GM12801 (cell line): ENCODE data around the gene MTMR6.

Experiments used
- CTCF ChIP-seq: IDR thresholded peaks from one replicate; pipeline ENCODE4 v1.5.1; 2011; ENCODE audit warnings: control low read depth; ENCODE audit not compliant: insufficient read length; ENCODE audit errors: extremely low read depth

The MTMR6 gene

GRCh38 chr13:25217023-25217885 is 70.0 kb downstream of the MTMR6 start:
- no peak for TF ChIP-seq CTCF

- TF ChIP-seq CTCF = no peak
Observed at GRCh38 chr13:25215253-25215575, 72.1 kb downstream of the MTMR6 start.

DNA sequence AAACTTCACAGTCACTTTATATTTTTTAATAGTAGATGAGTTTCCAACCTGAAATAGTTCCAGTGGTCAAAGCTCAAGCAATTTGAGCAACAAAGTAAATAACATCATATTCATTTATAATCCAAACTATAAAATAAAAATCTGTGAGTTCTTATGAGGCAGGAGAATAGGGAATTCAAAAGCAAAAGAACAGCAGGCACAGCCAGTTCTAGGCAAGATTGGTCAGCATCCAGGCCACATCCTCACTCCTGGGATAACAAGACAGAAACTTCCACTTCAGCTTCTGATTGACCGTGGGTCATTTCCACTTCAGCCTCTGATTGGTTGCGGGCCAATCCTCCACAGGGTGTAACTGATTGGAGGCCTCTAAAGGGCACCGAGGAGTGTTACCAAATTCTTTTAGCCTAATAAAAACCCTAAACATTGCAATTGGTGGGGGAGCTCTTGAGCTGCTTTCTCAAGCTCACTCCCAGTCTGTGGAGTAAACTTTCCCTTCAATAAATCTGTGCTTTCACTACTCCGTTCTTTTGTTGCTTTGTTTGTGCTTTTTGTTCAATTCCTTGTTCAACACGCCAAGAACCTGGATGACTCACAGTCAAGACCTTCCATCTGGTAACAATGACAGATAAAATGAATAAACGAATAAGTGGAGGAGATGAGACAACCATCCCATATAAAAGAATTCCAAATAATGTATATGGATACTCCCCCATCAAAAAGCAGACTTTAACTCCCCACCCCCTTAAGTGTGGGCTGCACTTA is 72.6 kb downstream of the MTMR6 start:
- TF ChIP-seq CTCF = no peak

DNA sequence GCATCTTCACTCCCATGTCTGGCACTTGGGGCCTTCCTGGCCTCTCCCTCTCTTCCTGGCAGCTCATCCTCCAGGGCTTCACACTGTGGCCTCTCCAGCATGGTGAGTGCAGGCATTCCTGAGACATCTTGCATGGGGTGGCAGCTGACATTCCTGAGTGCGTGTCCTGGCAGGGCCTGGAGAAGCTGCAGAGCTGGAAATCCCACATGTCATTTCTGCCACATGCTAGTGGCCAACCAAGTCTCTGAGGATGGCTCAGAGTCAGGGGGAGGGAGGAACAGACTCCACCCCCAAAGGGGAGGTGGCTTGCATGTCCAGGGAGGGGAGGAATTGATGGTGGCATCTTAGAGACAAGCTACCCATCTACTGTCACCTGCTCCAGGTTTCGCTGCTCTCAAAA is 73.6 kb downstream of the MTMR6 start:
- TF ChIP-seq CTCF = no peak

DNA sequence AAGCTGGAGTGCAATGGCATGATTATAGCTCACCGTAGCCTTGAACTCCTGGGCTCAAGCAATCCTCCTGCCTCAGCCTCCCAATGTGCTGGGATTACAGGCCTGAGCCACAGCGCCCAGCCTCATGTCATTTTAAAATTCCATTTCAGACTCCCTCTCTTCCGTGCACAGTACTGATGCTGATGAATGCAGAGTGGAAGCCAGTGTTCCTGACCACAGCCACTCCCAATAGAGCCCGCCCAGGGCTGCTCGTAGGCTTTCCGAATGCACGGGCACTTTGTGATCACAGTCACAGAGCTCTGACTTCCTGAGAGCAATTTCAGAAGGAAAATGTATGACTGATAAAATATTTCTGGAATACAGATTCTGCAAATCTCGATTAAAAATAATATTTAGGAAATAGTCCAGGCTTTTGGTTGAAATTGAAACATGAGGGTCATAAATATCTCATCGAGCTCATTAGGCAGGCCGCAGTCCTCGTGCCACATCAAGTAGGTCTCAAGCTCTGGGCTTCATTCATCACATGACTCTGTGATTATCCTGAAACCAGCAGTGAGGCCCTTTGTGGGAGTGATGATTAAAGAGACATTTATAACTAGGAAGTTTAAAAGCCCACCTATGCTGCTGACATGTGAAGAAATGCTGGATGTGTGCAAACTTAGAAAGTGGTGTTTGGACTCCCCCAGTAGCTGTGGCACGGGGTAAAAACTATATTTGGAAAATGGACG is 76.3 kb downstream of the MTMR6 start:
- TF ChIP-seq CTCF = no peak

- TF ChIP-seq CTCF = no peak
Observed at GRCh38 chr13:25207291-25207810, 79.9 kb downstream of the MTMR6 start.

DNA sequence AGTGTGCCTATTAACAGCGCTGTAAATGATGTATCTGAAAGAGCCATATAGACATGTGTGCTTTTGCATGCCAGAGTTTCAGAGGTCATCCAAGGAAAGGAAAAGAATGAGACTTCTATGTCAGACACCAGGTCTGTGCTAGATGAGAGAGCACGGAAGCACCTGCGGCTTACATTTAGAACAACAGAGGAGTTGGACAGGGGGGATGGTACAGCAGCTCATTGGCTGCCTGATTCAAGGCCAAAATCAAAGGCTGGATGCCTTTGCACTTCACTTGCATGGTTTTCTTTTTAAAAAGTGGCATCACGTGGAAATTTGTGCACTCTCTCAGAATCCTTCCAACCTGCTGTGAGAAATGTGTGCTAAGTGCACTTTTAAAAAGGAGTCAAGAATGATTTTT is 82.4 kb downstream of the MTMR6 start:
- no peak for TF ChIP-seq CTCF
